Activated CD4-positive, alpha-beta T cell treated with anti-CD3 and anti-CD28 coated beads, Interleukin-2, amount 50 U/mL, for 48 hours (primary cell): Measurements from ENCODE around the gene ORAI3.

Source experiments
- DNase-seq, 2 experiments: peaks; one replicate each; pipeline ENCODE4 v3.0.0-alpha.2; 2020

Gene ORAI3

DNA sequence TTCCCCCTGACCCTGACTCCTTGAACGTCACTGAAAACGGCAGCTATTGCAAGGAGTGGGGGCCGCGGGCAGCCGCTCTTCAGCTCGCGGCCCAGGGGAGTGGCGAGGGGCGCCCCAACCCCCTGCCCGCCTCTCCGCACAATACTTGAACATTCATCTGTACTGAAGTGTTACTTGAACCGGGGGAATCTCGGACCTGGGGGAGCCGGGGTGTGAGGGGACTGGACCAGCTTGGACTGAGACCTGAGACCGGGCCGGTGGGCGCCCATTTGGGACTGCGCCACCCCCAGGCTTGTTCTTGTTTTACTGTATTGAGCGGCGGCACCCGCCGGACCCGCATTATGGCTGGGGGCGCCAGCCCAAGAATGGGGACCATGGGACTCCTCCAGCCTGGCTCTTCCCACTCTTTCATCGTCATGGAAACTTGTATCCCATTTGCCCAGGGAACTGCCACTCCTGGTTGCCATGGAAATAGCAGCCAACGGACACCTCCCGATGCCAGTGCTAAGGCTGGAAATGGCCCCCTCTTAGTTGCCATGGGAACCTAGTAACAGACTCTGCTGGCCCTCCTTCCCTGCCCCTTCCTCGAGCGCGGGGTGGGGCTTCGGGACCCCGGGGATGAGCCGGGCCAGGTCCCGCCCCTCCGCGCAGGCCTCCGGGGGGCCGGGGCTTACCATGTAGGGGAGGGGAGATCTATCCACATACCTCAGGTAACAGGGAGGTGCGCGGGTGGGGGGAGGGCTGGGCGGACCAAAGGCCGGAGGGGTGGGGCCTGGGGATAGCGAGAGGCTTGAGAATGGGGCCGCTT is 805 bp upstream of the ORAI3 start:
- DNase-seq: peak in 1 of 2 experiments; percentile 18

DNA sequence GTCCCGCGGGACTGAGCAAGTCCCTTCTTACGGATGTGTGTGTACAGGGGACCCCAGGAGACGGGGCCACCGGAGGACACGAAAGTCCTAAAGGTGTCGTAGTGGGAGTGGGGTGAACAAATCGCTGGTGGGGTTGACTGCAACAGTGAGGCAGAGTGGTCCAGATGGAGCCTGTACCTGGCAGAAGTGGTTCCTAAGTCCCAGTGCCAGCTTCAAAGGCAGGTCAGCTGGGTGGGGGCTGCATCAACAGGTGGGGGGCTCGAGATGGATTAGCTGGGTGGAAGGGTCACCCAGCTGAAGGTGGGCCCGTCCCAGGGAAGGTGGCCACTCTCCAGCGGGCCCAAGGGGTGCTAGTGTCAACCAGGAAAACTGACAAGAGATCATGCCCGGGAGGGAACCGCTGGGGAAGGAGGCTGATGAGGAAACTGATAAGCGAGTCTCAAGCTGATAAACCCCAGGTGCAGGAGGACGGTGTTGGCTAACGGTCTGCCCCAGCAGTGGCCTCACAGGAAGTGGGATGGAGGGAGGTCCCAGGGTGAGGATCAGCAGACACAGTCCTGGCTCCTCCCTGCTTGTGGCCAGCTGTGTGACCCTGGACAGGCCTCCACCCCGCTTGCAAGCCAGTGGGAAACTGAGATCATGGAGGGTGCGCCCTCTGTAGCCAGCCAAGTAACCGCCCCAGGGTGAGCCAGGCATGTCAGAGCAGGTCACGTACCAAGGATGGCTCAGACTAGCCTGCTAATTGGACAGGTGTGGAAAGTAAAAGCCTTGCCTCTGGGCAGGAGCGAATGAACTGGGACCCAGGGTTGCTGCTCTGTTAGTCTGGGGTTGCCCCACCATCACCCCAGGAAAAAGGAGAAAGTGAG is 1.0 kb downstream of the ORAI3 start:
- DNase-seq: peak; percentile 62 to 75

DNA sequence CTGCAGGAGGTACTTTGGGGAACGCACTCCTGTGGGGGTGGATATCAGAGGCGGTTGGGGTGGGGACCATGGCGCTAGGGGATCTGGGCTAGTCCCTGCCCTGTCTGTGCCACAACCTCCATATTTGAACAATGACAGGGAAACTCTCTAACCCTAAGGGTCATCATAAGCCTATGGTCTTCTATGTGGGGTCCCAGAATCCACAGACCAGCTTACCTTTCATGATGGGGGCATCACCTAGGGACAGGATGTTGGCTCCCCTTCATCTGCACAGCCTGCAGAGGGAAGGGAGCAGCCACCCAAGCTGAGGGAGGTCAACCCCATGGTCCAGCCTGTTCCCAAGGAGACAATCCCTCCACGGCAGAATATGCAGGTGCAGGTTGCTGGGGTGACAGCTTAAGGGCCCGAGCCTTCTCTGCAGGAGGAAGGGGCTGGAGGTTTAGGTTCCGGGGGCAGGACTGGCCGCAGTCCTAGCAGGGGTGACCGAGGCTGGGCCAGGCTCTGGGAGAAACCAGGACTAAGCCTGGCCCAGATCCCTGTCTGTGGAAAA is 1.7 kb downstream of the ORAI3 start:
- no peak for DNase-seq

DNA sequence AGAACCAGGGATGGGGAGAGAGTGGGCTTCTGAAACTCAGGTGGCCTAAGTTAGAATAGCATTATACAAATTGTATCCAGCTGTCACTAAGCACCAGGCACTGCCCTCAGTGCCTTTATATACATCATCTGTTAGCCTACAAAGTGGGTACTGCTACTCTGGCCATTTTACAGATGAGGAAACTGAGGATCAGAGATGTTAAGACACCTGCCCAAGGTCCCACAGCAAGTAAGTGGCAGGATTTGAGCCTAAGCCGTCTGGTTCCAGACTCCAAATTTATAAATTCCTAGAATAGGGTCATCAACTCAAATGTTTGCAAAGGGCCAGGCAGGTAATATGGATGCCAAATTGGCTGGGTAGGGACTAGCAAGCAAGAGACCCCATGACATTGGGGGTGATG is 2.3 kb downstream of the ORAI3 start:
- no peak for DNase-seq

DNA sequence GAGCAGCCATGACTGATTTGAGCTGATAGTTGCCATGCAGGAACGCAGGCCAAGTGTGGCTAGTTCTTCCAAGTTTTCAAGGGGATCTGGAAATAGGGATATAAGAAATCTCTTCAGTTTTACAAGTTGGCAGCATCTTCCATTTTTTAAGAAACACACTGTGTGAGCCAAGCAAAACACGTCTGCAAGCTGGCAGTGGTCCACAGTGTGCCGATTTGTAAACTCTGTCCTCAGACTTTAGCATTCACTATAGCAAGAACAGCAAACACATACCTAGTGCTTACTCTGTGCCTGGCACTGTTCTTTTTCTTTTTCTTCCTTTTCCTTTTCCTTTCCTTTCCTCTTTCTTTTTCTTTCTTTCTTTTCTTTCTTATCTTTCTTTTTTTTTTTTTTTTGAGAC is 2.9 kb downstream of the ORAI3 start:
- no peak for DNase-seq

DNA sequence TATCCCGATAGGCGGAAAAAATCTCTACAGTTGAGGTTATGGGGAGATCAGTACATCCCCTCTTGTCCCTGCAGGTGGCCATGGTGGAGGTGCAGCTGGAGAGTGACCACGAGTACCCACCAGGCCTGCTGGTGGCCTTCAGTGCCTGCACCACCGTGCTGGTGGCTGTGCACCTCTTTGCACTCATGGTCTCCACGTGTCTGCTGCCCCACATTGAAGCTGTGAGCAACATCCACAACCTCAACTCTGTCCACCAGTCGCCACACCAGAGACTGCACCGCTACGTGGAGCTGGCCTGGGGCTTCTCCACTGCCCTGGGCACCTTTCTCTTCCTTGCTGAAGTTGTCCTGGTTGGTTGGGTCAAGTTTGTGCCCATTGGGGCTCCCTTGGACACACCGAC is 4.2 kb downstream of the ORAI3 start:
- no peak for DNase-seq

DNA sequence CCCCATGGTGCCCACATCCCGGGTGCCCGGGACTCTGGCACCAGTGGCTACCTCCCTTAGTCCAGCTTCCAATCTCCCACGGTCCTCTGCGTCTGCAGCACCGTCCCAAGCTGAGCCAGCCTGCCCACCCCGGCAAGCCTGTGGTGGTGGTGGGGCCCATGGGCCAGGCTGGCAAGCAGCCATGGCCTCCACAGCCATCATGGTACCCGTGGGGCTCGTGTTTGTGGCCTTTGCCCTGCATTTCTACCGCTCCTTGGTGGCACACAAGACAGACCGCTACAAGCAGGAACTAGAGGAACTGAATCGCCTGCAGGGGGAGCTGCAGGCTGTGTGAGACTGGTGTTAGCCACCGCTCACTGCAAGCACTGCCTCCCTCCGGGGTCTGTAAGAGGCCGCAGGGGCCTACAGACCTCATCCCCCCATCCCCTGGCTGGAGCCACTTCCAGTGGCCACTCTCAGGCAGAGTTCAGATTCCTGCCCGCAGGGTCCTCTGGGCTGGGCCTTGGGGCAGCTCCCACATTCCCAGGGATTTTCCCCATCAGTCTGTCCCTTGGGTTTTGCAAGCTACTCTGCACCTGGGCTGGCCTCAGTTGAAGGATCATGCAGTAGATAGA is 4.8 kb downstream of the ORAI3 start:
- DNase-seq: peak; percentile 71 to 73

DNA sequence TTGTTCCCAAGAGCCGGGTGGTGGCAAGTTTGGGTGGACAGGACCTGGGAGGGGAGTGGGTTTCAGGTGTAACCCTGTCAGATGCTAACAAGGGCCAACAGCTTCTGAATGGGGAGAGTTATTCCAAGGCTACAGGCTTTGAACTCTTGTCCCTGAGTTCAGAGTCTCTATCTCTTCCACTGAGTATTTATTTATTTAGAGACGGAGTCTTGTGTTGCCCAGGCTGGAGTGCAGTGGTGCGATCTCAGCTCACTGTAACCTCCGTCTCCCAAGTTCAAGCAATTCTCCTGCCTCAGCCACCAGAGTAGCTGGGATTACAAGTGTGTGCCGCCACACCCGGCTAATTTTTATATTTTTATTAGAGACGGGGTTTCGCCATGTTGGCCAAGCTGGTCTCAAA is 6.1 kb downstream of the ORAI3 start:
- DNase-seq: no peak

DNA sequence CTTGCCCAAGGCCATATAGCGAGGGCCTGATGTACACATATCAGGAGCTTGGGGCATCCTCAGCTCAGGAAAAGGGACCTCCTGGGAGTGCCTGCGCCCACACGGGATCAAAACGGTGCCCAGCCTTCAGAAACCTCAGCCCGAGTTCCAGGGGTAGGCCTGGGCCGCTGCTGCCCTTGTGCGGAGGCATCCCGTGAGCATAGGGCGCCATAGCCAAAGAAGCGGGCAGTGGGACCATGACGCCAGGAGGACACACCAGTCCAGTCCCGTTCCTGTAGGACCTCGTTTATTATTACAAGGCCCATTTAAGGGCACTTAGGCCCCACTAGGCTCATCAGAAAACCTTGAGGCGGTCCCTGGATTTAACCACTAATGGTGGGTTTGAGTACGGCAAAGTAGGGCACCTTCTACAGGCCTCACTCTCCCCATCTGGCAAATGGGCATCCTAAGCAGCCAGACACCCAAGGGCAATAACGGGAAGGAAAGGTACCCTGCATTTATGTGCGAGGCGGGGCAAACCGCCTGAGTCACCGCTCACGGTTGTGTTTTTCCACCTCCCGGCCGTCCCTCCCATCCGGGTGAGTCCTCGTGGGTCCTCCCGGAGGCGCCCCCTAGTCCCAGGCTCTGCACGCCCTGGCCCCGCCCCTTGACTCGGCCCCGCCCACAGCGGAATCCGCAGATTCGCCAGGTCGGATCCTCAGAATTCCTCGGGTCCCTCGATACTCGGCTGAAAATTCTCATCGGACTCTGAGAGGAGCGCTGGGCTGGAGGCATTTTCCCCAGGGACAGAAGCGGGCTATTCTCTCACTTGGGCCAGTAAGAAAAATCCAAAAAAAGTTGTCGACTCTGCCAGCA is 8.0 kb downstream of the ORAI3 start:
- DNase-seq: peak; percentile 95 to 96

DNA sequence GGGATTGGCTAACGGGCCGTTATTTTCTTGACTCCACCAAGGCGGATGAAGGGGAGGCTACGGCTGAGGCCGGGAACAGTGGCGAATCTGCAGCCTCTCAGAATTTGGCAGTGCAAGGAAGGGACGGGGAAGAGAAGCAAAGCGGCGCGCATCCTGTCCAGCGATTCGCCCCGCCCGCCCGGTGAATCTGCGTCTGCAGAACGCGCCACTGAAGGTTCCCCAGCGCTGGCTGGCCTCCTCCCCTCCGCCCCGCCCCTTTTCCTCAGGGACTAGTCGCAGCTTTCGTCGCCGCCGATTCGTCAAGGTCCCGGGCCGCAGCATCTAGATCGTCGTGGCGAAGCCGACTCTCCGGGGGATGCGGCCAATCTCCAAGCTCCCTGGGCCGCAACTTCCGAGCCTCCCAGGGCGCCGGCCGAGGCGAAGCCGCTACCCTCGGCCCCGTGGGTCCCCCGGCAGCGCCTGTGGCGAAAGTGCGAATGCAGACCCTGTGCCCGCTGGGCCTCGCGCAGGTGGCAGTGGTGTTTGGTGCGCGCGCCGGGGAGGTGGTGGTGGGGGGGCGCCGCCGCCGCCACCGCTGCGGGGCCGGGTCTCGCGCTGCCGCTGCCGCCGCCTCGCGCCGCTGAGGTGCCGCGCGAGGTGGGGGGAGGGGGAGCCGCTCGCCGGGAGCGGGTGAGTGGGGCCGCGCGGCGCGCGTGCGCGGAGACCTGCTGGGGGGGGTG is 8.7 kb downstream of the ORAI3 start, which contains the start of gene SETD1A:
SETD1A (plus strand) TSS at position 299 of the 719 bp plus-strand sequence. CDS start 978 bp downstream, outside the sequence.
- DNase-seq: peak; percentile 98

DNA sequence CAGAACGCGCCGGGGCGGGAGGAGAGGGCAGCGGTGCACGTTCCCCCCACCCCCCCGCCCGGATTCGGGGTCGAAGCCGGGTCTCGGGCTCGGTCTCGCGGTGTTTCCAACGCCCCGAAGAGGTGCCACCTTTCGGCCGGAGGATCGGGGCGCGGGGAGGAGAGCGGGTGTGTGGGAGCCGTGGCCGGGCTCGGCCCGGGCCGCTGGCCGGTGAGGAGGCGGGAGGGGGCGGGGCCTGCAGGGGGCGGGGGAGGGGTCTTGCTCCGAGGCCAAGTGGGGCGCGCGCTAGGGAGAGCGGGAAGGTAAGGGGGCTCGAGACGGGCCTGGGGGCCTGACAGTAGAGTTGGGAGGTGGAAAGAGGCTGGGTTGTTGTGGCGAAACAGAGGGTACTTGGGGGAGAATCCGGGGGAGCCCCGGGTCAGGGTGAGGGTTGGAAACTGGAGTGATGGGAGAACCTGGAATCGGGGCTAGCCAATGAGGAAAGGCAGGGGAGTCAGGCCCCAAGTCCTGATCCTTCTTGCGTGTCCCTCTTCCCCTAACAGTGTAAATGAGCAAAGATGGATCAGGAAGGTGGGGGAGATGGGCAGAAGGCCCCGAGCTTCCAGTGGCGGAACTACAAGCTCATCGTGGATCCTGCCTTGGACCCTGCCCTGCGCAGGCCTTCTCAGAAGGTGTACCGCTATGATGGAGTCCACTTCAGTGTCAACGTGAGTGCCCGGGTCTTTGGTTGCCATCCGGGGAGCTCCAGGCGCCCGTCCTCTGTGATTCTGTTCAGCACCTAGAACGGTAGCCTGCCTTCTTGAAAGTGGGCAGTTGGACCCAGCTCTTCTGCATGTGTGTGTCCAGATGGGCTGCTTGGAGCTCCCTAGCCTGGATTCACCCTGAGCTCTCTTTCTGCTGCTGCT is 9.6 kb downstream of the ORAI3 start:
- no peak for DNase-seq

DNA sequence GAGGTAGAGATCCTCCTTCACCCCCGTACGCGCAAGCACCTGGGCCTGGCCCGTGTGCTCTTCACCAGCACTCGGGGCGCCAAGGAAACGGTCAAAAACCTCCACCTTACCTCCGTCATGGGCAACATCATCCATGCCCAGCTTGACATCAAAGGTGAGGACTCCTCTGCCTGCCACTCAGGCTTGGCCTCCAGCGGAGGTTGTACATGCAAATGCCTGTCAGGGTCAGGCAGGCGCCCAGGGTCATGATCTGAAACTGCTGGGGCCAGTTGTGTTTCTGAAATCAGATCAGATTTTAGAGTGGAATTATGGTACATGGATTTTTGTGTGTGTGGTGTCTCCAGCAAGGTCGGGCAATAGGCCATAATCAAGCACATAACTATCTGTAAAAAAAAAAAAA is 12.5 kb downstream of the ORAI3 start:
- no peak for DNase-seq

DNA sequence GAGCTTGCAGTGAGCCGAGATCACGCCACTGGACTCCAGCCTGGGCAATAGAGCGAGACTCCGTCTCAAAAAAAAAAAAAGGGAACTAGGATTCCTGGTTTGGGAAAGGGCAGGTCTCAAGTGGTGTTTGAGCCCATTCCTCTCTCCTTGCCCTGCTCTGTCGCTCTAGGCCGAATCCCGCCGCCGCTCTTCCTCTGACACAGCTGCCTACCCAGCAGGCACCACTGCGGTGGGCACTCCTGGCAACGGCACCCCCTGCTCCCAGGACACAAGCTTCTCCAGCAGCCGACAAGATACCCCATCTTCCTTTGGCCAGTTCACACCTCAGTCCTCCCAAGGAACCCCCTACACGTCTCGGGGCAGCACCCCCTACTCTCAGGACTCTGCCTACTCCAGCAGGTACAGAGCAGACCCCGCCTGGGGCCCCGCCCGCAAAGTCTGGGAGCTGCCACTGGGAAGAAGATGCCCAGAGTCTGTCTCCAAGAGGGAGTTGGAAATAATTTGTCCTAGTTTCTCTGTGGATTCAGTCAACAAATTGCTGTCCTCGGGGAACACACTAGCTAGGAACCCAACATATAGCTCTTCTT is 15.2 kb downstream of the ORAI3 start:
- DNase-seq: no peak

DNA sequence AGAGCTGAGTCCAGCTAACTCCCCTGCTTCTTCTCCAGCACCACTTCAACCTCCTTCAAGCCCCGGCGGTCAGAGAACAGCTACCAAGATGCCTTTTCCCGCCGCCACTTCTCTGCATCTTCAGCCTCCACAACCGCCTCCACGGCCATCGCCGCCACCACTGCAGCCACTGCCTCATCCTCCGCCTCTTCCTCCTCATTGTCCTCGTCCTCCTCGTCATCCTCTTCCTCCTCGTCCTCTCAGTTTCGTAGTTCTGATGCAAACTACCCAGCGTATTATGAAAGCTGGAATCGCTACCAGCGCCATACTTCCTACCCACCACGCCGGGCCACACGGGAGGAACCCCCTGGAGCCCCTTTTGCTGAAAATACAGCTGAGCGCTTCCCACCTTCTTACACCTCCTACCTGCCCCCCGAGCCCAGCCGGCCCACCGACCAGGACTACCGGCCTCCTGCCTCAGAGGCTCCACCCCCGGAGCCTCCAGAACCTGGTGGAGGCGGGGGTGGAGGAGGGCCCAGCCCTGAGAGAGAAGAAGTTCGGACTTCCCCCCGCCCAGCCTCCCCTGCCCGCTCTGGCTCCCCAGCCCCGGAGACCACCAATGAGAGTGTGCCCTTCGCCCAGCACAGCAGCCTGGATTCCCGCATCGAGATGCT is 15.8 kb downstream of the ORAI3 start:
- no peak for DNase-seq

DNA sequence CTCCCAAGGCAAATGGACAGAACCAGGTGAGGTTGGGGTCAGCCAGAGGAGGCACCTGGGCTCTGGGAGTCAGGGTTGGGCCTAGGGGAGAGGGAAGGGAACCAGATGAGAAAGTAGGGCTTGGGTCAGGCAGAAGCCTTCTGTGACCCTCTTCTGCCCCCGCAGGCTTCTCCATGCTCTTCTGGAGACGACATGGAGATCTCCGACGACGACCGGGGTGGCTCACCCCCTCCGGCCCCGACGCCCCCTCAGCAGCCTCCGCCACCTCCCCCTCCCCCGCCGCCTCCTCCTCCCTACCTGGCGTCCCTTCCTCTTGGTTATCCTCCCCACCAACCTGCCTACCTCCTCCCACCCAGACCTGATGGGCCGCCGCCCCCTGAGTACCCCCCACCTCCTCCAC is 16.6 kb downstream of the ORAI3 start:
- no peak for DNase-seq

DNA sequence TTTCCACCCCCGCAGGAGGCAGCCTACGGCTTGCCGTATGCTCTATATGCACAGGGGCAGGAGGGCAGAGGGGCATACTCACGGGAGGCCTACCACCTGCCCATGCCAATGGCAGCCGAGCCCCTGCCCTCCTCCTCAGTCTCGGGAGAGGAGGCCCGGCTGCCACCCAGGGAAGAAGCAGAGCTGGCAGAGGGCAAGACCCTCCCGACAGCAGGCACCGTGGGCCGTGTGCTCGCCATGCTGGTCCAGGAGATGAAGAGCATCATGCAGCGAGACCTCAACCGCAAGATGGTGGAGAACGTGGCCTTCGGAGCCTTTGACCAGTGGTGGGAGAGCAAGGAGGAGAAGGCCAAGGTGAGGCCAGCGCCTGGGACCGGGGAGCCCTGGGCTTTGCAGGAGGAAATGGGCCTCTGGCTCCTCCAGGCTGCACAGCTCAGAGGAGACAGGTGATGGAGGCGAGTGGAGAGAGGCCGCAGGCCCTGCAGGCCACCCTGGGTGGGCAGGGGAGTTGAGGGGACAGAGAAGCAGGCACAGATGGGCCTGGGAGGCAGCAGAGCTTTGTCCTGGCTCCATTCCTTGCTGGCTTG is 17.3 kb downstream of the ORAI3 start:
- no peak for DNase-seq

DNA sequence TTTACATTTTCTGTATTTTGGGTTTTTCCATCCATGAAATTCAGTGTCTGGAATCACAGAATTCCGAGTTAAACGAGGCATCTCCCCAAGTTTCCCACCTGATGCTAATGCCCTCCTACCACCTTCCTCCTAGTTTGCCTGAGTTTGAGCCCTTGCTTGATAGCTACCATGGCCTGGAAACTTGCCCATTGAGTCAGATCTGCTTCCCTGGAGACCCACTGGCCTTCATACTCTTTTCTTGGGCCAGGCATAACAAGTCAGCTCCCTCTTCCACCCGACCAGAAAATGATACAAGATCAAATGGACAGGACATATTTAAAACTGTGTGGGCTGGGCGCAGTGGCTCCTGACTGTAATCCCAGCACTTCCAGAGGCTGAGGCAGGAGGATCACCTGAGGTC is 18.9 kb downstream of the ORAI3 start:
- DNase-seq: no peak

DNA sequence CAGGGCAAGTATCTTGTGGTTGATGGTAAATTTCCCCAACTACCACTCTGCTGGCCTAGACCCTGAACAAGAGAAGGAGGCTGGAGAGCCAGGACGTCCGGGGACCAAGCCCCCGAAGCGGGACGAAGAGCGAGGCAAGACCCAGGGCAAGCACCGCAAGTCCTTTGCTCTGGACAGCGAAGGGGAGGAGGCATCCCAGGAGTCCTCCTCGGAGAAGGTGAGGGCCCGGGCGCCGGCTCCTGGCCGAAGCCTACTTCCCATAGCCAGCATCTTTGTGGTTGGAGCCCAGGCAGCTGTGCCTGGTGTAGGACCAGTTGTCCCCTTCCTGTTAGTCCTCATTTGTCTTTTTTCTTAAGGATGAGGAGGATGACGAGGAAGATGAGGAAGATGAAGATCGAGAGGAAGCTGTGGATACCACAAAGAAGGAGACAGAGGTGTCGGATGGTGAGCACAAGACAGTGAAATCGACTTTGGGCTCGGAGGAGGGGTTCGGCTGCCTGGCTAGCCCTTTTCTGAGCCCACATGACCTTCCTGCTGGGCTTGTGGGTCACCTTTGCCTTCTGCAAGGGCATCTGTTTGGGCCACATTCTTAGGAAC is 20.5 kb downstream of the ORAI3 start:
- DNase-seq: no peak

DNA sequence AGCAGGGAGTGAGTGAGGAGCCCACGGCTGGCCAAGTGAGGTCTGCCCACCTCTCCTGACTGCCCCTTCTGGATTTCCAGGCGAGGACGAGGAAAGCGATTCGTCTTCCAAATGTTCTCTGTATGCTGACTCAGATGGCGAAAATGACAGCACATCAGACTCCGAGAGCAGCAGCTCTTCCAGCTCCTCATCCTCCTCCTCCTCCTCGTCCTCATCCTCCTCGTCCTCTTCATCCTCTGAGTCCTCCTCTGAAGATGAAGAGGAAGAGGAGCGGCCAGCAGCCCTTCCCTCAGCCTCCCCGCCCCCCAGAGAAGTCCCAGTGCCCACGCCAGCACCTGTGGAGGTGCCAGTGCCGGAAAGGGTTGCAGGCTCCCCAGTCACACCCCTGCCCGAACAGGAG is 22.4 kb downstream of the ORAI3 start:
- no peak for DNase-seq
